Measurements from ENCODE around the gene PSMC2.

Gene PSMC2

GRCh38 chr7:103347507-103348267 lies at the start of gene PSMC2:
TSS of gene PSMC2 (plus strand) at chr7:103347643. CDS start at chr7:103347712, 69 bp downstream.
- peak; percentile 92 for DNase-seq

DNA sequence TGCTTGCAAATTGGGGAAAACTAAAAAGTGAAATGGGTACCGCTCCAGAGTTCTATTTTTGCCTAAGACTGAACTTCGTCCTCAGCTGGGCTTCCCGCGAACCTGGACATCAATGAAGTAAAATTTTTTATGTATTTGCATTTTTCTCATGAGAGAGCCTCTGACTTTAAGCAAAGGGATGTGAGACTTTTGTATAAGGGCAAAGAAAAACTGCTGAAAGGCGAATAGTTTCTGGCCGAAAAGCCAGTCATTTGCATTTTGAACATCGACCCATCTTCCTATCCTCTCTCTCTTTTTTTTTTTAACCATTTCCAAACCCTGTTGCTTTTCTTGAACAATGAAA lies 49.6 kb upstream of the PSMC2 start:
- no peak for DNase-seq

GRCh38 chr7:103299660-103300059 lies 47.8 kb upstream of the PSMC2 start:
- DNase-seq = no peak

GRCh38 chr7:103301441-103301840 lies 46.0 kb upstream of the PSMC2 start:
- DNase-seq = no peak

- DNase-seq = no peak
Observed at GRCh38 chr7:103307503-103308231, 39.8 kb upstream of the PSMC2 start.

DNA sequence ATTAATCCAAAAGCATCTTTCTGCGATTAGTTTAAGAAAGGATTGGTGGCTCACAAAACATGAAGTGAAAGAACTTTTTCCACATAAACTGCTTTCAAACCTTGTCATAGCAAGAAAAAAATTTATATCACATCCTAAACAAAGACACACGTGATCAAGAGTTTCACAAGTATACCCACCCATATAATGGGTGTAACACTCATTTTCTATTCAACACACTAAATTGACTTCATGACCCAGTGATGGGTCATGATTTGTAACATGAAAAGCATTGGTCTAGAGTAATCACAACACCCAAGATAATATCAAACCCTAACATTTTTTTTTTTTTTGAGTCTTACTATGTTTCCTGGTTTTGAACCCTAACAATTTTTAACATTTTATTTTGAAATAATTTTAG lies 32.6 kb upstream of the PSMC2 start:
- no peak for DNase-seq

DNA sequence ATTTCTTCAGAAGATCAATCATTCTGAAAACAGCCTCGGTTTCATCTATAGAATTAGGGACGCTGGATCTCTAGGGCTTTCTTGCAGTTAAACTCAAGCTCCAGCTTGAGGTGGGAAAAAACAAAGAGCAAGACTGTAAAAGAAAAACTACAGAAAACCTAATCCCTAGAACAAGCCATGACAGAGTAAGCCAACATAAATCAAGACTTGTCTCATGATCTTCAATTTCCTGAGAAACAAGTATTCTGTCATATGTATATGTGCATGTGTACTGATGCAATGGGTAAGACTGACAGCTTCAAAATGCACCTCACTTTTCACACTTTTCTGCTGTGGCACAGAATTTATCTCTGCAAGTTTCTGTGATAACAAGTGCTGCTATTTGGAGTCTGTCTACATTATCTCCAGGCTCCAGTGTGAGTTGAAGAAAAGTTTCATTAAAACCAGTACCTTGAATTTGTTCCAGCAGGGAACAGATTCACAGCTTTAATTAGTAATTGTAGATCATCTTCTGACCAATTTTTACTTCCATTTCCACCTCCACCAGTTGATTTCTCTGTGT lies 31.0 kb upstream of the PSMC2 start:
- DNase-seq = no peak

DNA sequence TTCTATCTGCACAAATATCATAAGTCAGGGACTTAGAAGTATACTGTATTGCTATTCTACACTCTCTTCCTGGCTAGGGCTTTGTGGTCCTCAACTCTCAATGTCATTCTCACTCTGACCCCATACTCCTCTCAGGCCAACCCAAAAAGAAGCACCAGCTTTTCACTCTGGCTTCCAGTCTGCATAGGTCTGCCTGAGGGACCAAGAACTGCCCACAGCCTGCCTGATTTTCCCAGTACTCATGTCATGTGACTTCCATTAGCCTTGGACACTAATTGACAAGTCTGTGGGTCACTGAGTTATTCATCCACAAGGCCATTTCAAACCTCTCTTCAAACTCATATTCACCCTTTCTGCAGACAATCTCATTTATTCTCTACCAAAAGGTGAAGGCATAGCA lies 30.4 kb upstream of the PSMC2 start:
- no peak for DNase-seq

DNA sequence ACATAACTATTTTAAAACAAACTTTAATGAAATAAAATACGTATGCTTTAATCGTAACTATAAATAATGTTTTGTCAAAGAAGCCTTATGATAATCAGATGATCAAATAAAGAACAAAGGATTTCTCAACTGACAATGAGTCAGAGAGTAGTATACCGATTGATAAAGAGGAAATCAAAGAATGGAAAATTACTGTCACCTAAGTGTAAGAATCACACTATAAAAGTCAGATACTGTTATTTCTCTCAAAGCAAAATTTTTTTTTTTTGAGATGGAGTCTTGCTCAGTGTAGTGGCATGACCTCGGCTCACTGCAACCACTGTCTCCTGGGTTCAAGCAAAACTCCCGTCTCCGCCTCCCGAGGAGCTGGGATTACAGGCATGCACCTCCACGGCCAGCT lies 21.7 kb upstream of the PSMC2 start:
- DNase-seq = no peak

- DNase-seq = no peak
Observed at GRCh38 chr7:103336761-103337160, 10.7 kb upstream of the PSMC2 start.

DNA sequence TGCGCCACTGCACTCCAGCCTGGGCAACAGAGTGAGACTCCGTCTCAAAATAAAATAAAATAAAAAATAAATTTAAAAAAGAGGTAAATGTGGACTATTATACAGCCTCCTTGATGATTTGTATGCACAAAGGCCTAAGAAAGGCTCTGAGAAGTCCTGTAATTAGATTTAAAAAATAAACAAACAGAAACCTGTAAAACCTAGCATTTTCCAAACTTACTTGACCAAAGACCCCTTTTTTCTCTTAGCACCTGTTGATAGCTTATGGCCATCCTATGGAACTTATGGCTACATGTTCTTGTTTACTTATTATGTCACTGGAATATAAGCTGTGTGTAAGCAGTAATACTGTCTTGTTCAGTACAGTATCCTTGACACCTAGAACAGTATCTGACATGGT lies 8.6 kb upstream of the PSMC2 start:
- no peak for DNase-seq

GRCh38 chr7:103341466-103341865 lies 6.0 kb upstream of the PSMC2 start:
- DNase-seq = no peak

GRCh38 chr7:103343332-103343731 lies 4.1 kb upstream of the PSMC2 start:
- peak; percentile 42 for DNase-seq

- peak; percentile 43 for DNase-seq
Observed at GRCh38 chr7:103343758-103344452, 3.5 kb upstream of the PSMC2 start.

DNA sequence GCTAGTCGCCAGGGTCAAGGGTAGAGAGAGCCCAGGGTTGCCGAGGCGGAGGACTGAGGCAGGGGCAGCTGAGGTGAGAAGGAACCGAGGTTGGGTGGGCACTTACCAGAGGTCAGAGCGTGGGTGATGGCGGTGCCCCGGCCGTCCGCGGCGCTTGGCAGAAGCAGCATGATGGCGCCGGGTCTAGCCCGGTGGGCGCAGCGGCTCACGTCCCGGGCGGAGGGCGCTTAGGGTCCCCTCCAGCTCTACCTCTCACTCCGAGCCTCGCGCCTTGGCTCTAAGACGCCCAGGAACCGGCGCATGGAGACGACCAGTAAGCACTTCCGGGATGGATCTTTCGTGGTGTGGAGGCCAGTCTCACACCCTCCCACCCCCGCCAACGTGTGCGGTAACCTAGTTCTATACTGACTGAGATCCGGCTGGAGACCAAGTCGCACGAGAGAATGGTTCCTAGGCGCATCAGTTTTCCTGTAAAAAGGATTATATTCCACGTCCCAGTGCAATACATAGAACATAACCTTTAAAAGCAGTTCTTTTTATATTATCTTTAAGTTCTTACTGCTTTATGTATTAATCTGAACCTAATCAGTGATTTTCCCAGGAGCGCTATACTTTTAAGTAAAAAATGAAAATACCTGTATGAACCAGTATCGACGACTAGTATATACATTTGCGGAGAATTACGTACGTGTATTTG lies 2.8 kb upstream of the PSMC2 start, which contains the start of gene DNAJC2:
Gene DNAJC2, minus strand, starts transcription at position 315 of the 697 bp plus-strand sequence. Its CDS starts 145 bp downstream, at position 170.
- DNase-seq = peak; percentile 91

GRCh38 chr7:103346396-103346795 lies 1.0 kb upstream of the PSMC2 start:
- no peak for DNase-seq

DNA sequence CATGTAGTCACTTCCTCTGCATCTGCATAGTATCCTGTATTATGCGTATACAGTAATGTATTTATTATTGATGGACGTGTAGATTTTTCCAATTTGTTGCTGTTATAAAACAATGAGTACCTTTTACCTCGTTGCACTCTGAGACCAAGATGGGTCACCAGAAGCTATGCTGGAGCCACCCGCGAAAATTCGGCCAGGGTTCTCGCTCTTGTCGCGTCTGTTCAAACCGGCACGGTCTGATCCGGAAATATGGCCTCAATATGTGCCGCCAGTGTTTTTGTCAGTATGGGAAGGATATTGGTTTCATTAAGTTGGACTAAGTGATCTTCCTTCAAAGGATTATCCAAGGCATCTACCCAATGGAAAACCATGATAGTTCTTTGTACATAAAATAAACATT lies 1.0 kb downstream of the PSMC2 start:
- peak; percentile 30 for DNase-seq

GRCh38 chr7:103348959-103349358 lies 1.5 kb downstream of the PSMC2 start:
- no peak for DNase-seq

DNA sequence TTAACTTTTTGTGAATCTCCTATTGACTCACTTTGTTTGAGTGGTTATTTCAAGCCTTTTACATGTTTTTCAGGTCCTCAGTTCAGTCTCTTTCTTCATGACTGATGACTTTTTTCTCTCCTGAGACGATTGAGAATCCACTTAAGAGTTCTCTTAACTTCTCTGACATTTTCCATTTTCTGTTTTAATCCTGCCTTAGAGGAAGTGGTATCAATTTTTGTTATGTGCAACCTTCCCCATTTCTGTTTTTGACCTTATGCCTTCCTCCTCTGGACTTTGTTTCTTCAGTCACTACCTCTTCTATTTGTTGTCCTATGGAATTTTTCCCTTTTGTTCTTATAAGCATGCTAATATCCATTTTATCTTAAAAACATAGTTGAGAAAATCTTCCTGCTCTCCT lies 2.4 kb downstream of the PSMC2 start:
- DNase-seq = peak; percentile 21

- DNase-seq = no peak
Observed at GRCh38 chr7:103369432-103369831, 22.0 kb downstream of the PSMC2 start.

- DNase-seq = no peak
Observed at GRCh38 chr7:103373866-103374643, 26.6 kb downstream of the PSMC2 start.

Data from activated CD4-positive, alpha-beta T cell treated with anti-CD3 and anti-CD28 coated beads, Interleukin-10, Interleukin-2, amounts not matched to agents 100 ng/mL and 50 ng/mL, durations not matched to agents 16 hours and 8 hours (primary cell).